Mesendoderm (in vitro differentiated cells): ENCODE results near the gene ANO6.

Experiments used
- DNase-seq: peaks from one replicate; pipeline ENCODE4 v3.0.0; 2013
- H2AK5ac ChIP-seq: 2 replicates; pipeline ENCODE4 v1.6.1; 2013; ENCODE audit warnings: low read length, inconsistent platforms
- H2BK120ac ChIP-seq: 2 replicates; pipeline ENCODE4 v1.6.1; 2013; ENCODE audit warnings: low read depth, mild to moderate bottlenecking, low read length, moderate library complexity, mixed read lengths
- H2BK15ac ChIP-seq: replicated peaks from 2 replicates; pipeline ENCODE4 v1.6.1; 2013; ENCODE audit warnings: low read depth, mild to moderate bottlenecking, moderate library complexity
- H2BK5ac ChIP-seq: 2 replicates; pipeline ENCODE4 v1.6.1; 2013; ENCODE audit warnings: low read length, inconsistent platforms
- H3K18ac ChIP-seq: 2 replicates; pipeline ENCODE4 v1.6.1; 2013; ENCODE audit warnings: mild to moderate bottlenecking, low read length, mixed read lengths
- H3K23ac ChIP-seq: one replicate; pipeline ENCODE4 v1.6.1; 2013; ENCODE audit warnings: low read length
- H3K27ac ChIP-seq: 2 replicates; pipeline ENCODE4 v1.5.1; 2013; ENCODE audit warnings: low read depth, mild to moderate bottlenecking, inconsistent platforms, low read length, moderate library complexity
- H3K27me3 ChIP-seq: 2 replicates; pipeline ENCODE4 v1.6.1; 2013; ENCODE audit warnings: low read length, control low read depth, mild to moderate bottlenecking, inconsistent platforms; ENCODE audit not compliant: insufficient read depth, poor library complexity
- H3K36me3 ChIP-seq: 2 replicates; pipeline ENCODE4 v1.6.1; 2013; ENCODE audit warnings: low read length, inconsistent platforms; ENCODE audit not compliant: control insufficient read depth, insufficient read depth
- H3K4ac ChIP-seq: one replicate; pipeline ENCODE4 v1.6.1; 2013; ENCODE audit warnings: low read depth, mild to moderate bottlenecking, low read length, moderate library complexity
- H3K4me1 ChIP-seq: 2 replicates; pipeline ENCODE4 v1.6.1; 2013; ENCODE audit warnings: low read depth, low read length, inconsistent platforms; ENCODE audit not compliant: control insufficient read depth
- H3K4me2 ChIP-seq: 2 replicates; pipeline ENCODE4 v1.6.1; 2013; ENCODE audit warnings: low read length
- H3K4me3 ChIP-seq: 2 replicates; pipeline ENCODE4 v1.5.1; 2013; ENCODE audit warnings: mild to moderate bottlenecking, low read length
- H3K56ac ChIP-seq: one replicate; pipeline ENCODE4 v1.6.1; 2013; ENCODE audit warnings: low read length
- H3K79me1 ChIP-seq: 2 replicates; pipeline ENCODE4 v1.6.1; 2013; ENCODE audit warnings: low read length, inconsistent platforms
- H3K79me2 ChIP-seq: 2 replicates; pipeline ENCODE4 v1.6.1; 2013; ENCODE audit warnings: mild to moderate bottlenecking, low read length; ENCODE audit not compliant: control insufficient read depth, insufficient read depth
- H3K9ac ChIP-seq: 2 replicates; pipeline ENCODE4 v1.6.1; 2013; ENCODE audit warnings: low read length, inconsistent platforms
- H4K5ac ChIP-seq: one replicate; pipeline ENCODE4 v1.6.1; 2013; ENCODE audit warnings: low read length
- H4K8ac ChIP-seq: one replicate; pipeline ENCODE4 v1.6.1; 2013; ENCODE audit warnings: low read depth, mild to moderate bottlenecking, control low read depth, low read length, moderate library complexity
- WGBS: extraction: QIAGEN DNeasy Blood & Tissue Kit; methylation state at CpG from one replicate; pipeline ENCODE4 v1.1.7; 2013; ENCODE audit warnings: low lambda C conversion rate, missing lambda C conversion rate; ENCODE audit not compliant: insufficient coverage; ENCODE audit errors: extremely low coverage; 5-methylcytosine and 5-hydroxymethylcytosine counted together

The ANO6 gene

DNA sequence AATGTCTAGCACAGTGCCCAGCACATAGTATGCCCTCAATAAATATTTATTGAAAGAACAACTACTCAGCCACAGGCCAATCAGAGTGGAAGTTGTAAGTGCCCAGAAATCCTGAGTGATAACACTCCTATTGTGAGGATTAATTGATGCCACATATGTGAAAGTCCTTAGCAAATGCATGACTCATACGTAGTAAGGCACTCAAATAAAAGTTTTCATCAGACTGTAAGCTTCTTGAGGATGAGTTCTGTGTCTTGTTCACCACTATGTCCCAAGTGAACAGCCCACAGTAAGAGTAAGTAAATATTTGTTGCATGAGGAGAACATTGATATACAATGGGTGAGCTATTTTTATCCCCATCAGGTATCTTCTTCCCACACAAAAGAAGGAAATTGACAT lies 24.7 kb upstream of the ANO6 start:
- H2BK15ac ChIP-seq, result no peak overlapping the region
- no peak overlapping the region for H3K18ac ChIP-seq
- peaks cover 2% of the 10 kb centered on the region for H3K4me1 ChIP-seq
- no peak for DNase-seq
- H4K8ac ChIP-seq, result no peak overlapping the region
- no peaks in the 10 kb centered on the region for H3K79me2 ChIP-seq
- no peak overlapping the region for H4K5ac ChIP-seq
- H2AK5ac ChIP-seq, result no peak overlapping the region
- H3K4me3 ChIP-seq, result no peak overlapping the region
- H2BK5ac ChIP-seq, result peak overlapping the region; percentile 7
- no peaks in the 10 kb centered on the region for H3K79me1 ChIP-seq
- no peak overlapping the region for H3K4ac ChIP-seq
- WGBS, result no CpG with 5 or more reads among the region's 1 CpG
- no peak overlapping the region for H3K56ac ChIP-seq
- no peak overlapping the region for H3K4me2 ChIP-seq
- H3K27me3 ChIP-seq, result no peaks in the 10 kb centered on the region
- no peak overlapping the region for H3K27ac ChIP-seq
- no peak overlapping the region for H3K9ac ChIP-seq
- H2BK120ac ChIP-seq, result no peak overlapping the region
- H3K36me3 ChIP-seq, result no peaks in the 10 kb centered on the region
- H3K23ac ChIP-seq, result no peak overlapping the region

DNA sequence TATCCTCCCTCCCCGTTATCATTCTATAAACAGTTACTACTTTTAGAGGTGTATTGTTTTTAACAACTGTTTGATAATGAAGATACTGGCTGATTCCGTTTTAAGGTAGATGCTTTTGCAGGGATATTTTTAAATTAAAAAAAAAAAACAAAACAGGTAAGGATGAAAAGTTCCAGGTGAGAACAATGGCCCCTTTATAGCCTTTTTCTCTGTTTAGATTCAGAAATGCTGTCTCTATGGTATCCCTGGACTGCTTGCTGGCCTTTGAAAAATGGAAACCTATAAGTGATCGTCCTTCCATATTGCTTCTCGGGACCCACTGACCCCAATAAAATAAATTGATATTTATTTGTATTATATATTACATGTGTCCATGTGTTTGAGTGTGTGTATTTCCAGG lies 23.2 kb upstream of the ANO6 start:
- Histone ChIP-seq H3K36me3 (no peaks in the 10 kb centered on the region), H3K4me1 (peaks cover 2% of the 10 kb centered on the region), H3K79me2 (no peaks in the 10 kb centered on the region), H3K23ac (no peak overlapping the region), H3K79me1 (no peaks in the 10 kb centered on the region), H2AK5ac (no peak overlapping the region), H2BK15ac (no peak overlapping the region), H3K4ac (no peak overlapping the region), H2BK5ac (no peak overlapping the region), H3K27ac (no peak overlapping the region), H3K4me2 (no peak overlapping the region), H3K18ac (peak overlapping the region; percentile 60), H4K5ac (no peak overlapping the region), H3K27me3 (no peaks in the 10 kb centered on the region), H3K9ac (no peak overlapping the region), H3K4me3 (no peak overlapping the region), H2BK120ac (no peak overlapping the region), H4K8ac (no peak overlapping the region), H3K56ac (no peak overlapping the region)
- DNase-seq, result no peak
- no CpG with 5 or more reads among the region's 4 CpGs for WGBS

DNA sequence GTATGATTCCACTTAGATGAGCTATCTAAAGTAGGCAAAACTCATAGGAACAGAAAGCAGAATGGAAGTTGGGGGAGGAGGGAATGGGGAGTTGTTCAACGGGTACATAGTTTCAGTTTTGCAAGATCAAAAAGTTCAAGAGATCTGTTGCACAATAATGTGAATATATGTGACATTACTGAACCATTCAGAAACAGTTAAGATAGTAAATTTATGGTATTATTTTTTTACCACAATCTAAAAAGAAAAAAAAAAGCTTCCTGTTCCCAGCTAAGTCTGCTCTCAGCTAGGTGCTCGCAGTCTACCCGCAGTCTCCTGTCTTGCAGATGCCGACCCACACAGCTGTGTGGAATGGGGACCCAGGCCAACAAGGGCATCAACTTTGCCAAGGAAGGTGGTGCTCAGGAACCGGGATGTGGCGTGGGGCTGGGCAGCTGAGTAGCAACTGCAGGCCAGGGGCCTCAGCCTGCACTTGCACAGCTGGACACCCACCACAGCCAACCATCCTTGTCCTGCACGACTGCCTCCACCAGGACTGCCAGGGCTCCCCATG lies 15.3 kb upstream of the ANO6 start:
- Histone ChIP-seq H3K4me3 (no peak overlapping the region), H3K56ac (no peak overlapping the region), H3K36me3 (no peaks in the 10 kb centered on the region), H3K9ac (no peak overlapping the region), H3K4me2 (no peak overlapping the region), H3K79me1 (peaks cover 2% of the 10 kb centered on the region), H2BK15ac (no peak overlapping the region), H4K5ac (no peak overlapping the region), H2BK120ac (no peak overlapping the region), H3K23ac (no peak overlapping the region), H3K27ac (no peak overlapping the region), H3K4me1 (no peaks in the 10 kb centered on the region), H2BK5ac (no peak overlapping the region), H3K79me2 (no peaks in the 10 kb centered on the region), H3K18ac (no peak overlapping the region), H4K8ac (no peak overlapping the region), H3K4ac (no peak overlapping the region), H3K27me3 (no peaks in the 10 kb centered on the region), H2AK5ac (no peak overlapping the region)
- WGBS, result no CpG with 5 or more reads among the region's 7 CpGs
- no peak for DNase-seq

DNA sequence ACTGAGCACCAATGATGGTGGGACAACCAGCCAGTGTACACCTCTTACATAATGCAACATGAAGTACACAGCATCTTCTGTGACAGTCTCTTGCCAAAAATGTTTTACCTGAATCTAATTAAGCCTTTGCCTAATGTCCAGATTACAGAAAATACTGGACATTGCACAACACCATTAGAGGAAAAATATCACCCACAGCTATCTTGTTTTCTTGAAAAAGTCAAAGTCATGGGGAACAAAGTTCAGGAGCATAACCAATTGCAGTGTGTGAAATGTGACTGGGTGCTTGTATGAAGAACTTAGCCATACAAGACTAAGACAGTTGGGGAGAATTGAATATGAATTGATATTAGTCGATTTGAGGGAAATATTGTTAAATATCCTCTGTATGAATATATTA lies 12.1 kb upstream of the ANO6 start:
- H3K4me1 ChIP-seq, result no peaks in the 10 kb centered on the region
- WGBS, result 100% methylated on average over 1 of the region's 1 CpG
- H2BK15ac ChIP-seq, result no peak overlapping the region
- H2BK5ac ChIP-seq, result no peak overlapping the region
- no peak overlapping the region for H3K23ac ChIP-seq
- H2BK120ac ChIP-seq, result no peak overlapping the region
- no peak overlapping the region for H3K18ac ChIP-seq
- no peak overlapping the region for H3K4me2 ChIP-seq
- DNase-seq, result no peak
- no peak overlapping the region for H3K4ac ChIP-seq
- no peaks in the 10 kb centered on the region for H3K79me2 ChIP-seq
- peaks cover 2% of the 10 kb centered on the region for H3K79me1 ChIP-seq
- H2AK5ac ChIP-seq, result no peak overlapping the region
- no peaks in the 10 kb centered on the region for H3K27me3 ChIP-seq
- no peaks in the 10 kb centered on the region for H3K36me3 ChIP-seq
- H4K8ac ChIP-seq, result no peak overlapping the region
- H3K56ac ChIP-seq, result no peak overlapping the region
- H3K4me3 ChIP-seq, result no peak overlapping the region
- H4K5ac ChIP-seq, result no peak overlapping the region
- H3K27ac ChIP-seq, result no peak overlapping the region
- H3K9ac ChIP-seq, result no peak overlapping the region

DNA sequence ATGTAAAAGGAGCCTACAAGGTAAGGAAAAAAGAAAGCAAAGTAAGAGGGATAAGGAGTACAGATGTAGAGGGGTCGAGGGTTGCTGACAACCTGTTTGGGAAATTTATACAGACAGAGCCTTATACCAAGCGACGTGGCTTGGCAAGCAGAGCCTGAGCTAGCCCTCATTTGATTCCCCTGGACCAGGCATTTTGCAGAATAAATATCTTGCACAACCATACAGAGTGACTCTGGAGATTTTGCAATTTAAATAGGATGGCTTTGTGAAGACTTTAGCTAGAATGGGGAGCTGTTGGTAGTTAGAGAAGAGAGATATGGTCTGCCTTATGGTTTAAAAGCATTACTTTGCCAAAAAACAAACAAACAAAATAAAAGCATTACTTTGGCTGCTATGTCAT lies 11.1 kb upstream of the ANO6 start:
- H3K23ac ChIP-seq, result no peak overlapping the region
- no peak overlapping the region for H3K56ac ChIP-seq
- H3K9ac ChIP-seq, result no peak overlapping the region
- no peak overlapping the region for H4K5ac ChIP-seq
- H2BK15ac ChIP-seq, result no peak overlapping the region
- no peaks in the 10 kb centered on the region for H3K4me1 ChIP-seq
- H3K18ac ChIP-seq, result no peak overlapping the region
- no peaks in the 10 kb centered on the region for H3K79me2 ChIP-seq
- H3K79me1 ChIP-seq, result peaks cover 2% of the 10 kb centered on the region
- H3K27me3 ChIP-seq, result no peaks in the 10 kb centered on the region
- no peaks in the 10 kb centered on the region for H3K36me3 ChIP-seq
- no peak overlapping the region for H3K4me2 ChIP-seq
- H3K27ac ChIP-seq, result no peak overlapping the region
- H3K4me3 ChIP-seq, result no peak overlapping the region
- DNase-seq, result no peak
- H2BK120ac ChIP-seq, result no peak overlapping the region
- no peak overlapping the region for H4K8ac ChIP-seq
- H3K4ac ChIP-seq, result no peak overlapping the region
- H2AK5ac ChIP-seq, result no peak overlapping the region
- WGBS, result no CpG with 5 or more reads among the region's 3 CpGs
- H2BK5ac ChIP-seq, result no peak overlapping the region

DNA sequence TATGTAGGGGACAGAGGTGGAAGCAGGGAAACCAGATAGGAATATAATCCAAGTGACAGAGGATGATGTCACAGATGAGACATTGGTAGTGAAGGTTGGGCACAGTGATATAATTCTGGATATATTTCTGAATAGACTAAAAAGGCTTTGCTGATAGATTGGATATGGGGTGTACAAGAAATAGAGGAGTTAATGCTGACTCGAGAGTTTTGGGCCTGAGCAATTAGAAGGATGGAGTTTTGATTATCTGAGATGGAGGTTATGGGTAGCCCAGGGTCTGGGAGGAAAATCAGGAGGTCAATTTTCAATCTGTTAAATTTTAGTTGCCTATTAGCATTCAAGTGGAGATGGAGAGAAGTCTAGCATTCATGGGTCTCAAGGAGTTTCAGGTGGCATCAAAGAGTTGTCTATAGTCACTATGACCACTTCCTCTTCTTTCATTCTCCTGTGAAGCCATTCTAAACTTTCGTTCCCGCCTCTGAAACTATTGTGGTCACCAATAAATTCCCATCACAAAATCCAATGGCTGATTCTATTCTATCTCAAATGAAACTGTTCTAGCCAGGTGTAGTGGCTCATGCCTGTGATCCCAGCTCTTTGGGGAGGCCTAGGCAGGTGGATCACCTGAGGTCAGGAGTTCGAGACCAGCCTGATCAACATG lies 10.6 kb upstream of the ANO6 start:
- H3K4me1 ChIP-seq, result no peaks in the 10 kb centered on the region
- no peak overlapping the region for H4K8ac ChIP-seq
- no peak overlapping the region for H2BK15ac ChIP-seq
- H3K36me3 ChIP-seq, result no peaks in the 10 kb centered on the region
- no peak overlapping the region for H3K56ac ChIP-seq
- no peak overlapping the region for H3K9ac ChIP-seq
- H3K79me1 ChIP-seq, result peaks cover 2% of the 10 kb centered on the region
- H3K4me2 ChIP-seq, result no peak overlapping the region
- no peaks in the 10 kb centered on the region for H3K27me3 ChIP-seq
- H3K4ac ChIP-seq, result no peak overlapping the region
- H3K23ac ChIP-seq, result no peak overlapping the region
- no peak overlapping the region for H3K4me3 ChIP-seq
- no peak overlapping the region for H3K18ac ChIP-seq
- no peak overlapping the region for H4K5ac ChIP-seq
- no peak overlapping the region for H2BK120ac ChIP-seq
- no peak overlapping the region for H3K27ac ChIP-seq
- DNase-seq, result no peak
- no peak overlapping the region for H2AK5ac ChIP-seq
- H3K79me2 ChIP-seq, result no peaks in the 10 kb centered on the region
- no CpG with 5 or more reads among the region's 4 CpGs for WGBS
- H2BK5ac ChIP-seq, result no peak overlapping the region
